Thyroid gland (tissue), 4 donors: ENCODE results near the gene PKD1L1. TPM values are rescaled to one million over a fixed set of nuclear protein-coding genes. Genes with fewer than 3 reads are reported as not detected.

Experiments
- DNase-seq, 2 donors: peaks; one replicate each; pipeline ENCODE4 v3.0.0-alpha.2; 2019
- H3K27ac ChIP-seq, 3 donors: fragments of 200-600 bp; sonication (generic); 1 replicate in 2 of 3; 2 replicates in 1 of 3; pipeline ENCODE4 v1.5.1; 2016 to 2019; ENCODE audit warnings: mild to moderate bottlenecking in 1 of 3, moderate library complexity in 1 of 3
- H3K27me3 ChIP-seq: fragments of 200-600 bp; sonication (generic); one replicate; pipeline ENCODE4 v1.5.1; 2019
- H3K36me3 ChIP-seq, 2 donors: fragments of 200-600 bp; sonication (generic); one replicate each; pipeline ENCODE4 v1.5.1; 2016 to 2019
- H3K4me1 ChIP-seq, 2 donors: fragments of 200-600 bp; sonication (generic); one replicate each; pipeline ENCODE4 v1.5.1; 2017 to 2019
- H3K4me3 ChIP-seq, 3 donors: fragments of 200-600 bp; sonication (generic); replicated peaks in 1 of 3; 1 replicate in 2 of 3; 2 replicates in 1 of 3; pipeline ENCODE4 v1.5.1; 2016; ENCODE audit warnings: mild to moderate bottlenecking in 1 of 3
- H3K9me3 ChIP-seq: fragments of 200-600 bp; sonication (generic); one replicate; pipeline ENCODE4 v1.5.1; 2017
- POLR2A ChIP-seq, 2 donors: fragments of 450-650 bp; IDR thresholded peaks; one replicate each; pipeline ENCODE4 v1.6.1; 2017; ENCODE audit warnings: antibody characterized with exemption in 2 of 2, mild to moderate bottlenecking in 2 of 2, moderate library complexity in 1 of 2
- WGBS, 2 donors: methylation state at CpG; one replicate each; pipeline ENCODE4 v1.1.5; 2017; 5-methylcytosine and 5-hydroxymethylcytosine counted together
- intact Hi-C: fragments of 100-400 bp; cut with DNase I; formaldehyde crosslinking; loops from one replicate; pipeline ENCODE4 v1.15.1; 2023
- total RNA-seq, 4 donors: library from RNA; depleted of rRNA; stranded (reverse); fragments of >200 nt; gene quantifications; one replicate each; pipeline ENCODE4 v1.2.3, GENCODE V29; 2016
- TF ChIP-seq, protein P1 (sequence below), 6 experiments: fragments of 200-600 bp in 3 of 6; fragments of 450-650 bp in 3 of 6; sonication (generic) in 3 of 6; IDR thresholded peaks; one replicate each; pipeline ENCODE4 v1.5.1; 2016 to 2019; ENCODE audit warnings: antibody characterized with exemption in 6 of 6, mild to moderate bottlenecking in 2 of 6, inconsistent platforms in 1 of 6, moderate library complexity in 1 of 6

The PKD1L1 gene
- total RNA-seq, 4 donors from 2014 or later: under 0.01 to 0.17 (median 0.14) TPM

GRCh38 chr7:47764746-47765145 lies 183.5 kb downstream of the PKD1L1 start:
- Histone ChIP-seq H3K9me3 (no peaks in the 10 kb centered on the region), H3K27me3 (no peaks in the 10 kb centered on the region), H3K36me3 (no peaks in the 10 kb centered on the region), H3K4me1 (peaks cover 0 to 9% of the 10 kb centered on the region in 2 donors), H3K4me3 (no peak overlapping the region), H3K27ac (no peak overlapping the region)
- intact Hi-C loops: no loop called here
- DNase-seq: no peak
- 91 to 94% methylated on average over 5 of the region's 5 CpGs for WGBS, 2 donors
- TF ChIP-seq, protein P1, sequence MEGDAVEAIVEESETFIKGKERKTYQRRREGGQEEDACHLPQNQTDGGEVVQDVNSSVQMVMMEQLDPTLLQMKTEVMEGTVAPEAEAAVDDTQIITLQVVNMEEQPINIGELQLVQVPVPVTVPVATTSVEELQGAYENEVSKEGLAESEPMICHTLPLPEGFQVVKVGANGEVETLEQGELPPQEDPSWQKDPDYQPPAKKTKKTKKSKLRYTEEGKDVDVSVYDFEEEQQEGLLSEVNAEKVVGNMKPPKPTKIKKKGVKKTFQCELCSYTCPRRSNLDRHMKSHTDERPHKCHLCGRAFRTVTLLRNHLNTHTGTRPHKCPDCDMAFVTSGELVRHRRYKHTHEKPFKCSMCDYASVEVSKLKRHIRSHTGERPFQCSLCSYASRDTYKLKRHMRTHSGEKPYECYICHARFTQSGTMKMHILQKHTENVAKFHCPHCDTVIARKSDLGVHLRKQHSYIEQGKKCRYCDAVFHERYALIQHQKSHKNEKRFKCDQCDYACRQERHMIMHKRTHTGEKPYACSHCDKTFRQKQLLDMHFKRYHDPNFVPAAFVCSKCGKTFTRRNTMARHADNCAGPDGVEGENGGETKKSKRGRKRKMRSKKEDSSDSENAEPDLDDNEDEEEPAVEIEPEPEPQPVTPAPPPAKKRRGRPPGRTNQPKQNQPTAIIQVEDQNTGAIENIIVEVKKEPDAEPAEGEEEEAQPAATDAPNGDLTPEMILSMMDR (IDR thresholded peaks at IDR 0.05): no peak
- no peak for TF ChIP-seq POLR2A (IDR thresholded peaks at IDR 0.05)

GRCh38 chr7:47763063-47763974 lies 184.9 kb downstream of the PKD1L1 start:
- peaks cover 0 to 9% of the 10 kb centered on the region in 2 donors for H3K4me1 ChIP-seq
- intact Hi-C loops: no loop called here
- WGBS, 2 donors: 54 to 67% methylated on average over 9 of the region's 9 CpGs
- H3K27ac ChIP-seq: peak overlapping the region in 2 of 3 donors; percentile 26 to 30
- TF ChIP-seq, protein P1 (IDR thresholded peaks at IDR 0.05): no peak
- TF ChIP-seq POLR2A (IDR thresholded peaks at IDR 0.05): no peak
- no peaks in the 10 kb centered on the region for H3K36me3 ChIP-seq
- H3K9me3 ChIP-seq: no peaks in the 10 kb centered on the region
- no peaks in the 10 kb centered on the region for H3K27me3 ChIP-seq
- H3K4me3 ChIP-seq: no peak overlapping the region
- no peak for DNase-seq

- no peak for DNase-seq
- no peak overlapping the region for H3K4me3 ChIP-seq
- 97 to 100% methylated on average over 3 to 4 of the region's 4 CpGs for WGBS, 2 donors
- no peaks in the 10 kb centered on the region for H3K9me3 ChIP-seq
- H3K27me3 ChIP-seq: no peaks in the 10 kb centered on the region
- intact Hi-C loops: no loop called here
- no peaks in the 10 kb centered on the region for H3K36me3 ChIP-seq
- peaks cover 0 to 9% of the 10 kb centered on the region in 2 donors for H3K4me1 ChIP-seq
- peak overlapping the region in 1 of 3 donors; percentile 30 for H3K27ac ChIP-seq
- TF ChIP-seq, protein P1 (IDR thresholded peaks at IDR 0.05): no peak
Measured at GRCh38 chr7:47762746-47763062, 185.6 kb downstream of the PKD1L1 start.

DNA sequence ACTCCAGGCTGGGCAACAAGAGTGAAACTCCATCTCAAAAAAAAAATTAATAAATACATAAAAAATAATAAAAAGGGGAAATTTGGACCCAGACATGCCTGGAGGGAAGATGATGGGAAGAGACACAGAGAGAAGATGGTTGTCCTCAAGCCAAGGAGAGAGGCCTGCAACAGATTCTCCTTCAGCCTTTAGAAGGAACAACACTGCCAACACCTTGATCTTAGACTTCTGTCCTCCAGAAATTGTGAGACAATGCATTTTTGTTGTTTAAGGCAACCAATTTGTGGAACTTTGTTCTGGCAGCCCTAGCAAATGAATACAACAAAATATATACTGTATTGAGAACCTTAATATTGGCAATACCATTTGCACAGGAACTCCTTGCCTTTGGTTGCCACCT lies 186.1 kb downstream of the PKD1L1 start:
- Histone ChIP-seq H3K27ac (no peak overlapping the region), H3K4me3 (no peak overlapping the region), H3K4me1 (peaks cover 0 to 12% of the 10 kb centered on the region in 2 donors), H3K27me3 (no peaks in the 10 kb centered on the region), H3K9me3 (no peaks in the 10 kb centered on the region), H3K36me3 (no peaks in the 10 kb centered on the region)
- intact Hi-C loops: no loop called here
- no peak for DNase-seq
- TF ChIP-seq, protein P1 (IDR thresholded peaks at IDR 0.05): no peak
- no peak for TF ChIP-seq POLR2A (IDR thresholded peaks at IDR 0.05)

DNA sequence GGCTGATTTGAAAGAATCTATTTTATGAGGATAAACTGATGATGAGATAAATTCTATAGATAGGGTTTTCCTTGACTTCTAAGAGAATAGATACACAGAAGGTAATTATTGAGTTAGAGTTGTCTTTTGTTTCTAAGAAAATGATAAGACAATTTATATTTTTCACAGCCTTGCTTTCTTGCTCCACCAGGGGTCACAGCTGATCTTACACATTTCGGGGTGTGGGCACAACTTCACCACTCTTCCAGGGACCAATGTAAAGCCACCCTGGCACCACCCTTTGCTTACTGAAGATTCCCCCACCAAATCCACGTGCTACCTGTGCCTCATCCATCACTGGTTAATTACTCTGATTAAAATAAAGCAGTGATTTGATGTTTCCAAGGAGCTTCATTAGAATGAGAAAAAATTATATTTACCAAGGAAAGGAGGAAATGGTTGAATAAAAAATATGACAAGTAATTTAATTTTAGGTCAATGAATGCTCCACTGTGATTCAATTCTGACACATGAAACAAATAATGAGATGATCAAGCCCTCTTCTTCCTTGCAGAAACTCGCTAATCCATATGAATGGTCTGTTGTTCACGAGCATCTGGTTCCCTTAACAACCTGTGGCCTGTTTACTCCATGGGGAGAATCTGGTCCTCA lies 189.1 kb downstream of the PKD1L1 start:
- no peak for DNase-seq
- no peak overlapping the region for H3K4me3 ChIP-seq
- no peak for TF ChIP-seq POLR2A (IDR thresholded peaks at IDR 0.05)
- TF ChIP-seq, protein P1 (IDR thresholded peaks at IDR 0.05): no peak
- no peaks in the 10 kb centered on the region for H3K36me3 ChIP-seq
- no peaks in the 10 kb centered on the region for H3K27me3 ChIP-seq
- 90 to 99% methylated on average over 4 of the region's 4 CpGs for WGBS, 2 donors
- H3K27ac ChIP-seq: no peak overlapping the region
- no peaks in the 10 kb centered on the region for H3K9me3 ChIP-seq
- H3K4me1 ChIP-seq: peaks cover 0 to 13% of the 10 kb centered on the region in 2 donors
- intact Hi-C loops: no loop called here
